NCI-H460 (cell line): ENCODE results near the gene CDK5R2. TPM values are rescaled to one million over a fixed set of nuclear protein-coding genes. Genes with fewer than 3 reads are reported as not detected.

Source experiments
- DNase-seq: peaks from one replicate; pipeline ENCODE4 v3.0.0-alpha.2; 2016; ENCODE audit warnings: low read depth; ENCODE audit errors: extremely low read depth
- total RNA-seq: library from RNA; depleted of rRNA; stranded (reverse); fragments of >200 nt; shearing (Covaris generic); gene quantifications from 2 replicates; pipeline ENCODE4 v1.2.3, GENCODE V29; 2014

Gene CDK5R2
- total RNA-seq, 1 experiment from 2014 or later: 0.07 TPM

DNA sequence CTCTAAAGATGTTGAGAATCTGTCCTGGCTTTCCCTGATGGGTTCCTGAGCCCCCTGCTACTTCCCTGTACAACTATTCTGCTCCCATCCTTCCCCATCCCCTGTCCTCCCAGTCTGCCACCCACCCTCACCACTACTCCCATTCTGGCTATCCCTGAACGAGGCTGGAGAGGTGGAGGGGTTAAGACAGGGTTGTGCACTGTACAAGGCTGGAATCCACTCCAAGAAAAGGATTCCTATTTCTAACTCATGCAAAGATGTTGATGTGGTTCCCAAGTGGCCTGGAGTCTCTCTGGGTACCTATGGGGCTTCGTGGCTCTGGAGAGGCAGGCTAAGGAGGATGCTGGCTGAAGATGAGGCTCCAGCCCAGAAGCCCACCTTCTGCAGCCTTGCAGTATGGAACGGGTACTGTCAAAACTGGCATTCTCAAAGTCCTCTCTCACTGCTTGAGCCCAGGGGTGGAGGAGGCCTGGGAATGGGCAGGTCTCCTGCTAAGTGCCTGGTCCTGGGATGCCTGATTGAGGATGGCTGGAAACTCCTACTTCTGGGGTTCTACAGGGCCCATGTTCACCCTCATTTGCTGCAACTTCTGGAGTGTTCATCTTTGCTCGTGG is 26.8 kb downstream of the CDK5R2 start:
- no peak for DNase-seq

- no peak for DNase-seq
Measured at GRCh38 chr2:218988164-218988563, 28.7 kb downstream of the CDK5R2 start.

DNA sequence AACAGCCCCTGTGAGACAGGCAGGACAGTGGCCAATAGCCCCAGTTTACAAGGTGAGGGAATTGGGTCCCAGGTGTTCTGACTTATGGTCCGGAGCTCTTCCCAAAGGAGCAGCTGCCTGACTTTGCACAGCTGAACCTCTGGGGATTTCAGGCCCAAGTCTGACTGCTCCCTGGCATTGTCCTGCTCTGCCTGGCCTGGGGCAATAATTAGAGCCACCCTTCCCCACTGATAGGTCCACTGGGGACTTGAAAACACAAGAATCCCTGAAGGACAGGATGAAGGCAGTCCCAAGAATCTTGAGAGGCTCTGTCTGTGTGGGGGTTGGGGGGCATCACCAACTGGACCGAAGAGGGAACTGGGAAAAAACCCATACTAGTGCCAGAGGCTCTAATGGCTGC is 29.2 kb downstream of the CDK5R2 start:
- no peak for DNase-seq

GRCh38 chr2:218990052-218990451 is 30.6 kb downstream of the CDK5R2 start:
- no peak for DNase-seq

DNA sequence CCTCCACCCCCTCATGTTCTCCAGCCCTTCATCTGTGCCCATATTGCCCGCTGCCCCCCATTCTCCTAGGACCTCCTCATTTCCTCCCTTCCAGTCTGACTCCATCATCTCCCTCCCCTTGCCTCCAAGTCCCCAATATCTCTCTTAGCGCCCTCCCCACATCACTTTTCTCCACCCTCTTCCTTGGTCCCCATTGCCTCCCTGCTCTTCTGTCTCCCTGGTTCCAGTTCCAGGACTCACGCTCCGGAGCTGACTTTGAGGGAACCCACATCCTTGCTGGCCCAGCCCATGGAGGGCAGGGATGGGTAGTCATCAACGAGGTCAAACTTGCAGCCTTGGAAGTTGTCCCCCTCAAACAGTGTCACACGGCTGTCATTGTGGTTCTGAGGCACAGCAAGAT is 31.1 kb downstream of the CDK5R2 start:
- DNase-seq: no peak

DNA sequence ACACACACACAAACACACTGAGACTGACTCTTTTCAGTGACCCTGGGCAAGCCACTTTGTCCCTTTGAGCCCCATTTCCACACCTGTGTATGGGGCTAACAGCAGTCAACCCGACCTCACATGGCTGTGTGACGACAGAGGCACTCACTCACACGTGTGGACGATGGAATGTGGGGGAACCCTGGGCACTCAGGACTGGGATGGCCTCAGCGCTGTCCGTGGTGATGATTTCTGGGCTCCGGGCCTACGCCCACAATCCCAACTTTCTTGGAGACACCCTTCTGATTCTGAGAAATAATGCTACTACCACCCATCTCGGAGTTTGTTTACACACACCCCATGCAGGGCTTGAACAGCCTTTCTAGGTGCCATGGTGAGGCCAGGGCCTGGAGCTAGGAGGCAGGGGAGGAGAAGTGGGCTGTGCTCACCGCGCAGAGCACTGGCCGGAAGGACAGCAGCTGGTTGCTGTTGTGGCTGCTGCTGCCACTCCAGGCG is 32.3 kb downstream of the CDK5R2 start:
- no peak for DNase-seq

DNA sequence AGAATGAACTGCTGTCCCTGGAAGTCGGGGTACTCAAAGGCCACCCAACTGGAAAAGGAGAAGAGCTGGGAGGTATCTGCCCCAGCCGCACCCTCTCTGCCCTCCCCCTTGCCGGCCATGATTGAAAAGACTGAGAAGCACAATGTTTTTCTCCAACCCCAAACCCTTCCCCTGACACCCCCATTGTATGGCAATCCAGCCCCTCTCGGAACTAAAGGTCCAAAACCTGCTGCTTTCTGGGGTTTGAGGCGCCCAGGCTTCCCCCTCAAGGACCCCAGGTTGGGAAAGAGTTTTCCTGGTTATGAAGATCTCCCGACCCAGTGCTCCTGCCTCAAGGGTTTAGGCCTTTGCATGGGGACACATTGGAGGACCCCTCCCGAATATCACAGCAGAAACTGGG is 32.7 kb downstream of the CDK5R2 start:
- no peak for DNase-seq

GRCh38 chr2:218992703-218993344 is 33.4 kb downstream of the CDK5R2 start:
- DNase-seq: no peak

DNA sequence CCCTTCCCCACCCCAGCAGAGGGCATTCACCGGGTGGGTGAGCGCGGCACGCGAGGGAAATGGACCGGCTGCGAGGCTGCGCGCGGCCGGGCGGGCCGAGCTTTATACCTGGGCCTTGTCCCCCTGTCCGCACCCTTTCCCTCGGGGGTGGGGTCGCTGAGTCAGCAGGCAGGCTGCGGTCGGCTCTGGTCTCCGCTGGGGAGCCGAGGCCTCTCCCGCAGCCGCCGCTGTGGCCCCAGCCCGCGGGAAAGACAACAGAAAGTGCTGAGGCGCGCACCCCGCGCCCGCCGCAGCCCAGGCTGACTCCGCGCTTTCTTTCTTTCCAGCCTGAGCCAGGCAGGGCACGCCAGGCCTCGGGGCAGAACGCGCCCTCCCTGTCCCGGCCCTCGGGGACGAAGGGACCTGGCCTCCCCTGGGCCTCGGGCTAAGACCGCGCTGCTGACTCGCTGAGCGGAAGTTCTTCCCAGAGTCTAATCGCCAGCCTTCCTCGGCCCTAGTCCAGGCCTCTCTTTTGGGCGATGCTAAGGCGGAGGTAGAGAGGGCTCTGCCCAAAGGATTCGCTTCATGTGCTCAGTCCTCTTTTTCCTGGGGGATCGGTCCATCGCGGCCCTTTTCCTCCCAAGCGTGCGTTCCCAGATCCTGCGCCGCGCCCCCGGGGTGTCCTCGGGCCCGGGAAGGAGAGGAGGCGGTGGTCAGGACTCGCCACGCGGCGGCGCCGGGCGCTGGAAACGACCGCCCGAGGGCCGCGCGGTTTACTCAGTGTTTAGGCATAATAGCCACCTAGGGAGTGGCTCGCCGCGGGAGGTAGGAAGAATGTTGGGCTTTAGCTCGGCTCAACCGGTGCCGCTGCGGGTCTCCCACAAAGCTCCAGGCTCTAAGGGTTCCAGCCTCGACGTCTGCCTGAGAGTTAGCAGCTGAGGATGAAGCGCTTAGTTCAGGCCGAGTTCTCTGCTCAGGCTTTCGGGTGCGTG is 34.2 kb downstream of the CDK5R2 start, which contains the start of gene CRYBA2:
Gene CRYBA2, minus strand, starts transcription at position 78 of the 971 bp plus-strand sequence. CDS start 246 bp downstream, outside the sequence.
- DNase-seq: no peak

DNA sequence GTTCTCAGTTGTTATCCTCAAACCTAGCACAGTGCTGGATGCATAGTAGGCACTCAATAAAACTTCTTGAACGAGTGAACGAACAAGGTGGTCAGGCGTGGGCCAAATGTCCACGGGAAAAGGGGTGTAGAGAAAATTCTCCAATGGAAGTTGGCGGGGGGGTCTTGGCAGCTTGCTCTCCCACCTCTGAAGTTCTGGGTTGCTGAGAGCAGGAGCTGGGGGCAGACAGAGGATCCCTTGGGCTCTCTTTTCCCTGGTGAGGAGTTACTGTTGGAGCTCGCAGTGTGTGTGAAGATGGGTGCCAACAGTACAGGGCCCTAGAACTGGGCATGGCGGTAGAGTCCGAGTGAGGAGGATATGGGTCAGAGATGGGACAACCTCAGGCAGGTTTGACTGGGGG is 36.1 kb downstream of the CDK5R2 start:
- no peak for DNase-seq

GRCh38 chr2:218995972-218996711 is 36.7 kb downstream of the CDK5R2 start:
- DNase-seq: peak; percentile 89

DNA sequence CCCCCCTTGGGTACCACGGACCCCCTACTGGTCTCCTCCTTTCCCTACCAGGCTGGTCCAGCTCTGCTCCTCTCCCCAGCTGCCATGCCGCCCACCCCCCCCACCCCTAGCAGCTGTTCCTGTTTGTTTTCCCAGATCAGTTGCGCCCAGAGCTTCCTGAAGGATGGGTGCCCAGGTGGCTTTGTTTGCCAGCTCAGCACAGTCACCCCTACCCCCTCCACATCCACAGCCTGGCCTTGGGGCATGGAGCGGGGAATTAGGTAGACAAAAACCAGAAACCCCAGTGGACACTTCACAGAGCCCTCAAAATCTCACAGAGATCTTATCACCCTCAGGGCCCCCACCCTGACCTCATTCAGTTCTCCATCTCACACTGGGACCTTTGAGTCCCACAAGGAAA is 37.5 kb downstream of the CDK5R2 start:
- DNase-seq: no peak

DNA sequence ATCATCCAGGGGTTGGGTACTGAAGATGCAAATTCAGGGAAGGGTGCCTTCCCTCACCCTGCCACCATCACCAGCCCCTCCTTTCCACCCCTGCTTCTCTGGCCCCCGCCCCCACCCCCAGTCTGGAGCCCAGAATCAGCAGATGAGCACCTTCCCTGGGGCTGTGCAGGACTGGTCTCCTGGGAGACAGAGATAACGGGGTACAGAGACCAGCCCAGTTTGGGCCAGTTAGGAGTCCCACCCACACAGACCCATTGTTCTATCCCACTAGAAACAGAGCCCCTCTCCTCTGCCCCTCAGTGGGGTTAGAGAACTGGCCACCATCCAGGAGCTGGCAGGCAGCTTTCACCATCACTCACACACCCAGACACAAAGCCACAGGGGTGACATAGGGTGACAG is 38.3 kb downstream of the CDK5R2 start:
- no peak for DNase-seq

- no peak for DNase-seq
Measured at GRCh38 chr2:218998414-218999002, 39.0 kb downstream of the CDK5R2 start.

DNA sequence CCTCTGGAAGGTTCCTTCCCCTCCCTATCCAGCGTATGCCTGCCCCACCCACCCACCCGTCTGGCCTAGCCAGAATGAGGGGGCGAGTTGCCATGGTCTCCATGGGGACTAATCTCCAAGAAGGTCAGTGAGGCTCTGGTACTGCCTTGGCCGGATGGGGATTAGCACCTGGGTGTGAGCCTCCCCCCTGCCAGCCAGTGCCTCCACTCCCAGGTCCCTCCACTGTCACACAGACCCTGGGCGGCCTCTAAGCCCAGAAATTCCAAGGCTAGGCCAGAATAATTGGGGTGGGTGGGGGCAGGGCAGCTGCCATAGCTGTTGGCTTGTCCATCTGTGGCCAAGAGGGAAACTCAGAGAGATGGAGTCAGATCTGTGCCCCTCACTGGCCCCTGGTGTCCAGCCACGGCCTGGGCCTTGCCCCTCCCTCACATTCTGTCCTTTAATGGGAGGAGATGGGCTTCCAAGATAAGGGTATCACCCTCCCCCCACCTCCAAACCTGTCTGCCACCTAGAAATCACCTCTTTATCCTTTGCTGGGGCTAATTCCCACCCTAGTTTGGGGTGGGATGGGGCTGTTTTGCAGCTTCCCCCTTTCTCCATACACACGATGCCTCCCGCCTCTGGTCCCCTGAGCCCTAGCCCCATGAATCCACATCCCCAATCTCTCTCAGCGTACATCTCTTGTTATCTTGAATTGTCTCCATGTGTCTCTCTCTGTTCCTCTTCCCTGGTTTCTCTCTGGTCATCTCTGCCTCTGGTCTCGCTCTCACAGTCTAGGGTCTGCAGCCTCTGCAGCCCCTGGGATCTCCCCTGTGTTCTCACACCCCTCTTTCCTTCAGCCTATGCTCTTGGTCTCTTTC is 39.8 kb downstream of the CDK5R2 start:
- peak; percentile 26 for DNase-seq

DNA sequence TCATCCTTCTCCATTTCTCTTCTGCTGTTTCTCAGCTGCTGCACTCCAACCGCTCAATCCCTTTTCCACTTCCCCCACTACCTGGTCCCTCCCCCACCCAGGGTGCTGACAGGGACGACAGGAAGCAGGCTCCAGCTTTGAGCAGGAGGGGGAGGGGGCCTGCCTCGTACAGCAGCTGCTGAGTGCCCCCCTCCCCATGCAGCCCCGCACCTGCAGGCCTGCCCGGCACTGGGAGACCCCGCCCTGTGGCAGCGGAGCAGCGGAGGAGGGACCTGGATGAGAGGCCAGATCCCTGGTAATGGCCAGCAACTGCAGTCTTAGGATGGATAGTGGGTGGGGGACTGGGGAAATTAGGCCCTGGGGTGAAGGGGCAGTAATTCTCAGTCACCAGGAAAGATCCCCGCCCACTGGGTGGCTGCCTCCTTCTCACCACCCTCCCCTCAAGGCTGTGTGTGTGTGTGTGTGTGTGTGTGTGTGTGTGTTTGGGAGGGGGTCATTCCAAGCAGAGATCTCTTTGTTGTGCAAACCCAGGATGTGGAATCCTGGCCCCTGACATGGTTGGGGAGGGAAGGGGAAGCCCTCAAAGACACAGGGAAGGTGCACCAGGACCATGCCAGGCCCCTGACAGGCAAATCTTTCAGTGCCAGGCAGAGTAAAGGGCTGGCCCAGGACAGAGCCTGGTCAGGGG is 40.6 kb downstream of the CDK5R2 start:
- DNase-seq: no peak

- DNase-seq: no peak
Measured at GRCh38 chr2:219000569-219000960, 41.1 kb downstream of the CDK5R2 start.

DNA sequence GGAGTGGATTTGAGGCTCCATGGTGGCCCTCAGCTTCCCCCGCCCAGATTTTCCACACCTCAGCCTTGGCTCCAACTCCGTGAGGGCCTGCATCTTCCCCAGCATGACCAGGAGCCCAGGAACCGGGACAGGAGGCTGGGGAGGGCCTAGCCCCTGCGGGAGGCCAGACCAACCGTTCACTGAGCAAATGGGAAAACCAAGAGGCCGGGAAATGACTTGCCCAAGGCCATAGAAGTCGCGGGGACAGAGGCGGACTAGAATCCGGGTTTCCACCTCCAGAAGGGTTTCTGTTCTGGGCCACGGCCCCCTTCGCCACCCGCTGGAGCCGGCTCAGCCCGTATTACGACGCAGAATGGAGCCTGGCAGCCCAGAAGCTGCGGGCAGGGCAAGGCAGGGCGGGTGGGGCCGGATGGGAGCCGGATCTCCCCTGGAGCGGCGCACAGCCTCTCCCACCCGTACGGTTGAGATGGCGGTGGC is 41.7 kb downstream of the CDK5R2 start:
- DNase-seq: no peak
